K562 (cell line): ENCODE measurements around the gene ZNF273. TPM values are rescaled to one million over a fixed set of nuclear protein-coding genes. Genes with fewer than 3 reads are reported as not detected.
A peak's percentile ranks its signal among the peaks of the same experiment; 100 is the strongest.

Experiments used
- ATAC-seq: fragments of 200-7000 bp; cut with Tn5 transposase; 3 replicates; pipeline ENCODE4 v1.9.1; 2020; ENCODE audit warnings: moderate library complexity
- BruUV-seq: library from RNA; stranded (reverse); fragments of 400-500 nt; replicated peaks from 2 replicates; lab custom pipeline; 2021; lab: Mats Ljungman, UMichigan
- CTCF ChIA-PET: fragments of 300-600 bp; formaldehyde crosslinking; extraction: SDS; loops from one replicate; lab custom pipeline; 2021; ENCODE audit warnings: low intra/inter-chr PET ratio; lab: Yijun Ruan, JAX
- POLR2A ChIA-PET: fragments of 300-600, 350-650 bp; sonication (Branson Sonifier 250); formaldehyde crosslinking; extraction: SDS; loops from one replicate; lab custom pipeline; 2021; ENCODE audit warnings: antibody characterized with exemption, inconsistent platforms; lab: Yijun Ruan, JAX
- DNase-seq, 4 experiments: peaks; one replicate each; pipeline versions ENCODE4 v3.0.0 to v3.0.0-alpha.2; 2011 to 2018; ENCODE audit warnings: low spot score in 3 of 4, mixed read lengths in 3 of 4; ENCODE audit errors: extremely low read depth in 1 of 4
- FAIRE-seq: peaks from 2 replicates; lab custom pipeline; 2011; peaks lifted over from hg19 to GRCh38; lab: Jason Lieb, UNC
- H2AFZ ChIP-seq: 2 replicates; pipeline ENCODE4 v1.6.0; 2011; ENCODE audit warnings: low read depth, low read length, control low read depth, inconsistent platforms
- H3K27ac ChIP-seq: fragments of 200-600 bp; 3 replicates; pipeline ENCODE4 v1.8.0; 2011; ENCODE audit warnings: low read depth, mild to moderate bottlenecking, control low read depth, inconsistent platforms, low read length, moderate library complexity, mixed read lengths; ENCODE audit errors: extremely low read depth
- H3K27me3 ChIP-seq, 2 experiments: fragments of 300-600 bp in 1 of 2; 2 replicates in 1 of 2; 3 replicates in 1 of 2; pipeline versions ENCODE4 v1.6.0 to v1.8.0; 2011; ENCODE audit warnings: inconsistent platforms in 2 of 2, low read length in 2 of 2, mild to moderate bottlenecking in 1 of 2, mixed read lengths in 1 of 2, moderate library complexity in 1 of 2; ENCODE audit not compliant: control insufficient read depth in 2 of 2, insufficient read depth in 2 of 2
- H3K36me3 ChIP-seq: fragments of 300-600 bp; 3 replicates; pipeline ENCODE4 v1.8.0; 2011; ENCODE audit warnings: mild to moderate bottlenecking, low read length, inconsistent platforms; ENCODE audit not compliant: control insufficient read depth, insufficient read depth
- H3K4me1 ChIP-seq, 2 experiments: fragments of 200-600 bp in 1 of 2; replicated peaks in 1 of 2; 2 replicates in 1 of 2; 3 replicates in 1 of 2; pipeline versions ENCODE4 v1.5.1 to v1.8.0; 2011; ENCODE audit warnings: inconsistent platforms in 2 of 2, low read length in 2 of 2, mild to moderate bottlenecking in 1 of 2, mixed read lengths in 1 of 2, moderate library complexity in 1 of 2; ENCODE audit not compliant: control insufficient read depth in 2 of 2, insufficient read depth in 2 of 2
- H3K4me2 ChIP-seq: 2 replicates; pipeline ENCODE4 v1.6.1; 2011; ENCODE audit warnings: low read length, control low read depth, inconsistent platforms, mixed read lengths; ENCODE audit not compliant: insufficient read depth
- H3K4me3 ChIP-seq: fragments of 200-600 bp; sonication (generic), shearing (Covaris generic); 2 replicates; pipeline ENCODE4 v1.5.1; 2016; ENCODE audit warnings: control low read depth, inconsistent platforms
- H3K79me2 ChIP-seq: fragments of 200-600 bp; 3 replicates; pipeline ENCODE4 v1.8.0; 2011; ENCODE audit warnings: low read length, inconsistent platforms; ENCODE audit not compliant: control insufficient read depth, insufficient read depth
- H3K9ac ChIP-seq, 2 experiments: 2 replicates each; pipeline versions ENCODE4 v1.6.0 to v1.6.1; 2011; ENCODE audit warnings: low read depth in 2 of 2, low read length in 2 of 2, control low read depth in 1 of 2, inconsistent platforms in 1 of 2, mild to moderate bottlenecking in 1 of 2, mixed read lengths in 1 of 2; ENCODE audit not compliant: insufficient read depth in 1 of 2
- H3K9me1 ChIP-seq: one replicate; pipeline ENCODE4 v1.6.0; 2011; ENCODE audit warnings: inconsistent platforms, mild to moderate bottlenecking, low read length, moderate library complexity; ENCODE audit not compliant: control insufficient read depth, insufficient read depth
- H3K9me3 ChIP-seq: replicated peaks from 2 replicates; pipeline ENCODE4 v1.5.1; 2011; ENCODE audit warnings: low read depth, low read length, inconsistent platforms; ENCODE audit not compliant: control insufficient read depth, insufficient read depth
- H4K20me1 ChIP-seq: replicated peaks from 2 replicates; pipeline ENCODE4 v1.6.1; 2011; ENCODE audit warnings: low read length, inconsistent platforms, mixed read lengths; ENCODE audit not compliant: control insufficient read depth, insufficient read depth
- CC2D1A ChIP-seq: fragments of 450-650 bp; IDR thresholded peaks from 2 replicates; pipeline ENCODE4 v1.6.1; 2017; ENCODE audit warnings: mild to moderate bottlenecking
- CREM ChIP-seq: IDR thresholded peaks from 2 replicates; pipeline ENCODE4 v1.6.1; 2014; ENCODE audit warnings: antibody characterized with exemption, low read depth
- DPF2 ChIP-seq: fragments of 450-650 bp; IDR thresholded peaks from 2 replicates; pipeline ENCODE4 v1.6.1; 2016
- HMGN3 ChIP-seq: IDR thresholded peaks from 2 replicates; pipeline ENCODE4 v1.6.1; 2011; ENCODE audit warnings: borderline replicate concordance, low read depth, mild to moderate bottlenecking, mixed read lengths, low read length; ENCODE audit not compliant: insufficient read length; ENCODE audit errors: extremely low read depth
- HNRNPH1 ChIP-seq: fragments of 200-400 bp; formaldehyde crosslinking; optimal IDR thresholded peaks from 2 replicates; pipeline ENCODE3; 2017; ENCODE audit warnings: low read depth, mild to moderate bottlenecking, low read length, moderate library complexity
- ILF3 ChIP-seq: fragments of 450-650 bp; IDR thresholded peaks from 2 replicates; pipeline ENCODE4 v1.6.1; 2018; ENCODE audit warnings: antibody characterized with exemption, mild to moderate bottlenecking, moderate library complexity, borderline replicate concordance
- KAT8 ChIP-seq: fragments of 450-650 bp; IDR thresholded peaks from 2 replicates; pipeline ENCODE4 v1.6.1; 2016; ENCODE audit warnings: low read depth, mild to moderate bottlenecking
- MEIS2 ChIP-seq: fragments of 450-650 bp; IDR thresholded peaks from 2 replicates; pipeline ENCODE4 v1.6.1; 2014; ENCODE audit warnings: mild to moderate bottlenecking; ENCODE audit not compliant: partially characterized antibody
- MNT ChIP-seq, 2 experiments: fragments of 450-650 bp; conservative IDR thresholded peaks; 2 replicates each; pipeline ENCODE4 v1.6.1; 2017; ENCODE audit warnings: mild to moderate bottlenecking in 2 of 2, moderate library complexity in 2 of 2
- PKNOX1 ChIP-seq: fragments of 450-650 bp; IDR thresholded peaks from 2 replicates; pipeline ENCODE4 v1.6.1; 2016
- SUPT5H ChIP-seq: fragments of 450-650 bp; IDR thresholded peaks from 2 replicates; pipeline ENCODE4 v1.6.1; 2016
- TEAD4 ChIP-seq, 2 experiments: sonication (generic) in 1 of 2; formaldehyde crosslinking in 1 of 2; IDR thresholded peaks; 2 replicates each; pipeline versions ENCODE4 v1.6.1 to v1.8.0; 2012 to 2022; ENCODE audit warnings: borderline replicate concordance in 1 of 2, inconsistent platforms in 1 of 2, low read length in 1 of 2, mild to moderate bottlenecking in 1 of 2, missing genetic modification reagents in 1 of 2
- ZBTB17 ChIP-seq: fragments of 450-650 bp; formaldehyde crosslinking; IDR thresholded peaks from 2 replicates; pipeline ENCODE4 v1.4.0; 2020; ENCODE audit warnings: mild to moderate bottlenecking
- ZBTB43 ChIP-seq: sonication (generic); formaldehyde crosslinking; IDR thresholded peaks from 2 replicates; pipeline ENCODE4 v1.8.0; 2023; ENCODE audit warnings: mild to moderate bottlenecking, missing genetic modification reagents
- ZNF280A ChIP-seq: fragments of 450-650 bp; IDR thresholded peaks from 2 replicates; pipeline ENCODE4 v1.6.1; 2018; ENCODE audit warnings: mild to moderate bottlenecking, low read depth; ENCODE audit not compliant: partially characterized antibody
- ZNF436 ChIP-seq: fragments of 250-450, 450-650 bp; sonication (Bioruptor Pico); formaldehyde crosslinking; IDR thresholded peaks from 2 replicates; pipeline ENCODE4 v1.7.0; 2020; ENCODE audit warnings: mild to moderate bottlenecking
- ZNF780A ChIP-seq: fragments of 250-450 bp; sonication (Bioruptor Pico); IDR thresholded peaks from 2 replicates; pipeline ENCODE4 v1.5.0; 2021; ENCODE audit warnings: mild to moderate bottlenecking
- WGBS: fragments of 100-300 bp; shearing (Covaris generic); methylation state at CpG from one replicate; pipeline ENCODE4 v1.1.6; 2016; ENCODE audit warnings: low coverage, mixed read lengths; ENCODE audit not compliant: insufficient coverage; ENCODE audit errors: missing lambda C conversion rate; 5-methylcytosine and 5-hydroxymethylcytosine counted together
- in situ Hi-C: fragments of 300-500 bp; cut with MboI; formaldehyde crosslinking; loops from 4 replicates; pipeline ENCODE4 v1.15.0; 2018; ENCODE audit warnings: inconsistent platforms, mixed read lengths
- intact Hi-C: fragments of 100-400 bp; cut with micrococcal nuclease; formaldehyde crosslinking; loops from 2 replicates; pipeline ENCODE4 v1.14.2; 2022
- polyA plus RNA-seq, 8 experiments: library from polyadenylated mRNA; depleted of rRNA in 4 of 8; stranded (reverse) in 5 of 8; unstranded in 3 of 8; fragments of >200 nt; fragmentation: Nextera tagmentation in 2 of 8; fragmentation: Illumina TruSeq in 1 of 8; extraction: Ambion mirVana in 2 of 8; extraction: Trizol in 1 of 8; gene quantifications; 2 replicates each; pipeline versions ENCODE4 v1.2.1 to v1.2.3, GENCODE V29; 2011 to 2014; ENCODE audit warnings: inconsistent platforms in 1 of 8, missing spikeins in 1 of 8
- total RNA-seq, 7 experiments: library from RNA; depleted of rRNA in 6 of 7; stranded (reverse); fragments of >200 nt in 6 of 7; fragmentation: Illumina TruSeq in 2 of 7; extraction: Trizol in 2 of 7; gene quantifications; 2 replicates each; pipeline versions ENCODE4 v1.2.1 to v1.2.3, GENCODE V29; 2011 to 2021; ENCODE audit warnings: low replicate concordance in 1 of 7

Gene ZNF273
- total and polyA plus RNA-seq, 9 of the 15 experiments (the other 6 are each of a cell fraction or from before 2014, with no cell fraction given) = 13.3 to 37.0 (median 20.7) TPM

GRCh38 chr7:64905547-64905946, 2.5 kb downstream of the ZNF273 start:
- FAIRE-seq = no peak
- CTCF ChIA-PET = interaction anchor here (0.6 kb wide), 1 partner anchor 88 kb away, joined by 3 read pairs; no protein-coding TSS in a partner anchor
- WGBS = 6% methylated on average over 4 of the region's 4 CpGs
- TF ChIP-seq SUPT5H (0 out of 2 replicates have a peak, but pooled peaks have one; percentile 5), DPF2 (0 out of 2 replicates have a peak, but pooled peaks have one; percentile 20), ZNF780A (CRISPR knock-in tag) (no peak), ZNF280A (no peak), PKNOX1 (0 out of 2 replicates have a peak, but pooled peaks have one; percentile 62), MEIS2 (peak; percentile 16), ILF3 (no peak), CREM (no peak), MNT (conservative IDR thresholded peaks at IDR 0.05) (0 out of 4 replicates have a peak, but pooled peaks of 1 of the 2 experiments have one; percentile 43), ZBTB17 (no peak), HNRNPH1 (no peak), KAT8 (no peak), ZBTB43 (CRISPR knock-in tag) (no peak), ZNF436 (CRISPR knock-in tag) (no peak), HMGN3 (no peak), TEAD4 (IDR thresholded peaks at IDR 0.05; ENCODE audit: low read length) (0 out of 2 replicates have a peak, but pooled peaks have one; percentile 6), TEAD4 (CRISPR knock-in tag; IDR thresholded peaks at IDR 0.05; ENCODE audit: borderline replicate concordance) (no peak), CC2D1A (peak; percentile 28; the same call in 1 of the 2 replicates)

More at GRCh38 chr7:64905547-64905946, 2.5 kb downstream of the ZNF273 start:
- H4K20me1 ChIP-seq = peaks cover 13% of the 10 kb centered on the region; the same call in 1 of the 2 replicates
- H2AFZ ChIP-seq = no peak overlapping the region
- in situ Hi-C loops = no loop called here
- DNase-seq = peak in 2 of 4 experiments; percentile 22 to 43
- ATAC-seq = no peak
- H3K27me3 ChIP-seq = no peaks in the 10 kb centered on the region; a peak in 1 of 5 replicates
- H3K4me2 ChIP-seq = peak overlapping the region; percentile 91
- peaks cover 77% of the 10 kb centered on the region for H3K79me2 ChIP-seq
- intact Hi-C loops = loop anchor here (5.0 kb wide), 2 partner anchors 238 to 268 kb away; partner anchors contain the start of gene ZNF107
- H3K9me3 ChIP-seq = no peaks in the 10 kb centered on the region
- peak overlapping the region; percentile 12; the same call in 2 of the 3 replicates for H3K27ac ChIP-seq
- no peaks in the 10 kb centered on the region for H3K9me1 ChIP-seq
- peak overlapping the region; percentile 30 to 72; a peak in 2 of 4 replicates for H3K9ac ChIP-seq
- BruUV-seq = no TSS peak
- H3K36me3 ChIP-seq = peaks cover 16% of the 10 kb centered on the region; the same call in 2 of the 3 replicates
- POLR2A ChIA-PET = no interaction called here
- peaks cover 19 to 28% of the 10 kb centered on the region in 2 experiments; a peak in 4 of 5 replicates for H3K4me1 ChIP-seq
- H3K4me3 ChIP-seq = peak overlapping the region; percentile 95
